Activated CD8-positive, alpha-beta memory T cell treated with anti-CD3 and anti-CD28 coated beads for 36 hours (primary cell): ENCODE measurements around the gene CD151. TPM values are rescaled to one million over a fixed set of nuclear protein-coding genes. Genes with fewer than 3 reads are reported as not detected.

Experiments
- CTCF ChIA-PET: fragments of 350-600 bp; sonication (Branson Sonifier 250); formaldehyde crosslinking; loops from one replicate; lab custom pipeline; 2021; ENCODE audit warnings: antibody characterized with exemption; lab: Charles Lee
- POLR2A ChIA-PET: fragments of 350-600 bp; sonication (Branson Sonifier 250); formaldehyde crosslinking; loops from one replicate; lab custom pipeline; 2021; ENCODE audit warnings: antibody characterized with exemption; lab: Charles Lee
- total RNA-seq, 2 experiments: library from RNA; stranded (reverse); gene quantifications; one replicate each; pipeline ENCODE4 v1.2.3, GENCODE V29; 2021

Gene CD151
- total RNA-seq, 2 experiments from 2014 or later, result 70.2 to 72.8 TPM

DNA sequence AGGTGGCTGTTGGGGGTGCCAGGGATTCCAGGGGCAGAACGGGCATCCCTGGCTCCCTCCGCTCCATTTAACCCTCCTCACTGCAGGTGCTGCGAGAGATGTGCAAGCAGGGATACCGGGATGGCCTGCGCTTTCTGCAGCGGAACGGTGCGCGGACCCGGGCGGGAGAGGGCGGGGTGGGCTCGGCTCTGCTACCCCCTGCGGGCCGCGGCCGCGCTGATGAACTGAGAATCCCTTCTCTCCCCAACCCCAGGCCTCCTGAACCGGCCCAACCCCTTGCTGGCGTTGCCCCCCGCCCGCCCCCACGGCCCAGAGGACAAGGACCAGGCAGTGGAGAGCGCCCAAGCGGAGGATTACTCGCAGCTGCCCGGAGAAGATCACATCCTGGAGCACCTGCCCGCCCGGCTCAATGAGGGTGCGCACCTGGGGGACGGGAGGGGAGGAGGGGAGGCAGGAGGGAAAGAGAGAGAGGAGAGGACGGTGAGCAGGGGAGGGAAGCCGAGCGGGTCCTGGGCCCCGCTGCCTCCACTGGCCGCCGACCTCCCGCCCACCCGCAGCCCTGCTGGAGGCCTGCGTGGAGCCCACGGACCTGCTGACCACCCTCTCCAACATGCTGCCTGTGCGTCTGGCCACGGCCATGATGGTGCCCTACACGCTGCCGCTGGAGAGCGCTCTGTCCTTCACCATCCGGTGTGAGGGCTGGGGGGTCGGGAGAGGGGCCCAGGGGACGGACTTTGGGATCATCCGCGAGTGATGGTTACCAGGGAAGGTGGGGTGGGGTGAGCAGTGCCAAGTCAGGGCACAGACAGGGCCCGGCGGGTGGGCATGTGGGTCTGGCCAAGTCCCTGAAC is 9.1 kb upstream of the CD151 start:
- CTCF ChIA-PET, result no interaction called here
- POLR2A ChIA-PET, result no interaction called here

GRCh38 chr11:824292-824880 is 8.4 kb upstream of the CD151 start:
- POLR2A ChIA-PET, result no interaction called here
- CTCF ChIA-PET, result no interaction called here

DNA sequence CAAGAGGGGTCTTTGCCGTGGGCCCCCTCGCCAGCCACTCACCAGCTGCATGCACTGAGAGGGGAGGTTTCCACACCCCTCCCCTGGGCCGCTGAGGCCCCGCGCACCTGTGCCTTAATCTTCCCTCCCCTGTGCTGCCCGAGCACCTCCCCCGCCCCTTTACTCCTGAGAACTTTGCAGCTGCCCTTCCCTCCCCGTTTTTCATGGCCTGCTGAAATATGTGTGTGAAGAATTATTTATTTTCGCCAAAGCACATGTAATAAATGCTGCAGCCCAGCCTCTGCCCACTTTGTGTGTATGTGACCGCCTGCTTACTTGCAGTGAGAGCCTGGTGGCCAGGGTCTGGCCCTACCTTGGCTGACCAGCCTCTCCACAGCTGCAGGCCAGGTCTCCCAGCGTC is 7.8 kb upstream of the CD151 start:
- CTCF ChIA-PET, result interaction anchor here (0.8 kb wide), 1 partner anchor 28 kb away, joined by 4 read pairs; no protein-coding TSS in a partner anchor

GRCh38 chr11:825366-826226 is 7.2 kb upstream of the CD151 start:
- ChIA-PET CTCF (interaction anchor here (0.8 to 1.0 kb wide), 2 partner anchors 23 to 29 kb away, joined by 3 to 4 read pairs; no protein-coding TSS in a partner anchor), POLR2A (no interaction called here)

More for the DNA sequence above, 7.8 kb upstream of the CD151 start:
- POLR2A ChIA-PET, result no interaction called here

DNA sequence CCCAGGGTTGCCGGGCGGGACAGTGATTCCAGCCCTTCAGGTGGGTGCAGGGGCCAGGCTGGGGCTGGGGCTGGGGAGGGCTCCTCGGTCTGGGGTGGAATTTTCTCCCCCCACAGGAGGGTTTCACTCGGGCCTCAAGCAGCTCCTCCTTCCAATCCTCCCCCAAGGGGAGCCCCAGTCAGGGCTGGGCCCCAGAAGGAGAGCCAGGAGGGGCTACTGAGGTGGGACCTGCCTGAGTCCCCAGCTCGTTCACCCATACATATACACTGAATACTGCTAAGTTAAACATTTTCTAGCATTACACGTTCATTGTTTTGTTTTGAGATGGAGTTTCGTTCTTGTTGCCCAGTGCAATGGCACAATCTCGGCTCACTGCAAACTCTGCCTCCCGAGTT is 6.5 kb upstream of the CD151 start:
- CTCF ChIA-PET, result interaction anchor here (1.0 kb wide), 1 partner anchor 22 kb away, joined by 3 read pairs; no protein-coding TSS in a partner anchor
- POLR2A ChIA-PET, result no interaction called here

- ChIA-PET CTCF (interaction anchor here (1.6 kb wide), 1 partner anchor 11 kb away, joined by 5 read pairs; no protein-coding TSS in a partner anchor), POLR2A (no interaction called here)
Observed at GRCh38 chr11:826836-827145, 6.0 kb upstream of the CD151 start.

- CTCF ChIA-PET, result interaction anchor here (1.6 kb wide), 1 partner anchor 11 kb away, joined by 5 read pairs; no protein-coding TSS in a partner anchor
- POLR2A ChIA-PET, result interaction anchor here (0.7 kb wide), 1 partner anchor 8 kb away, joined by 5 read pairs; the partner anchor contains the start of gene PNPLA2
Observed at GRCh38 chr11:827146-827896, 5.4 kb upstream of the CD151 start.

GRCh38 chr11:827897-828192 is 4.9 kb upstream of the CD151 start, which contains the start of gene CRACR2B:
CRACR2B (plus strand) TSS chr11:827919; CDS start chr11:828608, 689 bp downstream.
- POLR2A ChIA-PET, result interaction anchor here (0.7 kb wide), 1 partner anchor 9 kb away, joined by 5 read pairs; the partner anchor contains the start of gene PNPLA2
- CTCF ChIA-PET, result interaction anchor here (1.6 kb wide), 1 partner anchor 10 kb away, joined by 5 read pairs; no protein-coding TSS in a partner anchor

DNA sequence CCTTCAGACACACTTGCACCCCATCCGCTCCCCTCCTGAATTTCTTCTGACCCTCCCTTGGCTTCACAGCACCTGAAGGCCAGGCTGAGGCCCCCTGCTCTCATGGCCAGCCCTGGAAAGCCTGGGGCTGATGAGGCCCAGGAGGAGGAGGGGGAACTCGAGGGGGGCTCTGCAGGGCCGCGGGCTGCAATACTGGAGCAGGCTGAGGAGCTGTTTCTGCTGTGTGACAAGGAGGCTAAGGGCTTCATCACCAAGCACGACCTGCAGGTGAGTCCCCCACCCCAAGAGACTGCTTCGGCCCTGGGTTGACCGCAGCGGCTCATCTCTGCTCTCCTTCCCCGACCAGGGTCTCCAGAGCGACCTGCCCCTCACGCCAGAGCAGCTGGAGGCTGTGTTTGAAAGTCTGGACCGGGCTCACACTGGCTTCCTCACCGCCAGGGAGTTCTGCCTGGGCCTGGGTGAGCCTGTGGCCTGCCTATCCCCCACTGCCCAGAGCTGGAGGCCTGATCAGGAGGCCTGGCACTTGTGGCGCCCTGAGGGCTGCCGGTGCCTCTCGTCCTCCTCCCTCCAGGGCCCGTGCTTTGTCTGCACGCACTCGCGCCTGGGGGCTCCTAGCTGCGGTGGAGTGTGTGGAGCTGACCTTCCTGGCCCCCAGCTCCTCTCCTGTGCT is 4.1 kb upstream of the CD151 start:
- CTCF ChIA-PET, result interaction anchor here (0.7 to 1.8 kb wide), 3 partner anchors 10 to 30 kb away, joined by 3 to 7 read pairs (median 5); no protein-coding TSS in a partner anchor
- POLR2A ChIA-PET, result interaction anchor here (1.0 kb wide), 1 partner anchor 12 kb away, joined by 3 read pairs; no protein-coding TSS in a partner anchor

- ChIA-PET POLR2A (interaction anchor here (1.0 to 1.7 kb wide), 2 partner anchors 10 to 11 kb away, joined by 3 to 9 read pairs; partner anchors contain the start of gene PNPLA2), CTCF (interaction anchor here (0.7 to 1.8 kb wide), 2 partner anchors 12 to 30 kb away, joined by 3 to 7 read pairs; no protein-coding TSS in a partner anchor)
Observed at GRCh38 chr11:829176-829846, 3.4 kb upstream of the CD151 start.

DNA sequence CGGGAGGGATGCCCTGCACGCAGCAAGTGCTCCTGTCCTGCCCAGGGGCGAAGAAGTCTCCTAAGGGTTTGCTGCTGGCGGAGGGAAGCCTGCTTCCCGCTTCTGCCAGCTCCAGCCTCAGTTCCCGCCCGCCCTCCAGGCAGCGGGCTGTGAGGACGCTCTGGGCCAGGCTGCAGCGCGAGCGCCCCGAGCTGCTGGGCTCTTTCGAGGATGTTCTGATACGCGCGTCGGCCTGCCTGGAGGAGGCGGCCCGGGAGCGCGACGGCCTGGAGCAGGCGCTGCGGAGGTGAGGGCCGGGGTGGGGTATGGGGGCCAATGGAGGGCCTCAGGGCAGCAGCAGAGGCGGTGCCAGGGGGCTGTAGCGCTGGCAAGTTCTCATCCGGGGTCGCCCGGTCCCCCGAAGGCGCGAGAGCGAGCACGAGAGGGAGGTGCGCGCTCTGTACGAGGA is 2.9 kb upstream of the CD151 start:
- ChIA-PET POLR2A (interaction anchor here (1.0 to 1.7 kb wide), 2 partner anchors 10 to 11 kb away, joined by 3 to 9 read pairs; partner anchors contain the start of gene PNPLA2), CTCF (interaction anchor here (0.6 to 1.8 kb wide), 2 partner anchors 11 to 33 kb away, joined by 3 to 7 read pairs; no protein-coding TSS in a partner anchor)

GRCh38 chr11:830295-831117 is 2.2 kb upstream of the CD151 start:
- POLR2A ChIA-PET, result interaction anchor here (1.5 to 1.7 kb wide), 3 partner anchors 10 to 22 kb away, joined by 4 to 9 read pairs (median 6); partner anchors contain the start of gene PNPLA2

GRCh38 chr11:831118-831864 is 1.5 kb upstream of the CD151 start:
- CTCF ChIA-PET, result interaction anchor here (1.1 to 2.3 kb wide), 4 partner anchors 12 to 220 kb away, joined by 3 to 6 read pairs (median 4); partner anchors contain the start of genes POLR2L and TSPAN4
- POLR2A ChIA-PET, result interaction anchor here (1.5 to 2.5 kb wide), 4 partner anchors 10 to 22 kb away, joined by 4 to 13 read pairs (median 8); partner anchors contain the start of gene PNPLA2

More at GRCh38 chr11:830295-831117, 2.2 kb upstream of the CD151 start:
- CTCF ChIA-PET, result interaction anchor here (0.6 to 2.3 kb wide), 5 partner anchors 10 to 221 kb away, joined by 3 to 7 read pairs (median 4); partner anchors contain the start of genes POLR2L and TSPAN4

DNA sequence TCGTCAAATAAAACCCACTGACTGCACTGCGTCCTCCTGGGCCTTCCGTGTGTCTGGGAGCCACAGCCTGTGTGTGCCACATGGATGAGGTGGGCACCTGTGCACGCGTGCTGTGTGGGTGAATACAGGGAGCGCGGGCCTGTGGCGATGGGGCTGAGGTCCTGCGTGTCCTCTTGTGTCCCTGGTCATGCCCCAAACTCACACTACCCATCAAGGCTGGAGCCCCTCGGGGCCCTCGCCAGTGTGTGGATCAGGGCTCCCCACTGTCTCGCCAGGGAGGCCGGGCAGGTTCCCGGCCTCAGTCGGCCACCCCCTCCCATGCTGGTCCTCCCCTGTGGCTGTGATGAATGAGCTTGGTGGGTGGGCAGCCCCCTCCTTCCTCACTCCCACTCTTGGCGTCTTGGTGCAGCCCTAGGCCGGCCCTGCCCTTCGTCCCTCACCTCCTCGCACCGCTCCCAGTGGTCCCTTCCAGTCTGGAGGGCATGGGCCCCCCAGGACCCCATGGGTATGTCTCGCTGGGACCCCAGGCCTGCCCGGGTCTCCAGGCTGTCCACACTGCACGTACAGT is 707 bp upstream of the CD151 start:
- POLR2A ChIA-PET, result interaction anchor here (0.6 to 2.5 kb wide), 4 partner anchors 9 to 78 kb away, joined by 3 to 13 read pairs (median 5); partner anchors contain the start of genes CHID1 and PNPLA2

More for the DNA sequence above, 707 bp upstream of the CD151 start:
- CTCF ChIA-PET, result interaction anchor here (1.0 to 2.3 kb wide), 5 partner anchors 9 to 219 kb away, joined by 3 to 6 read pairs (median 3); partner anchors contain the start of genes POLR2L and TSPAN4
